Adrenal gland (tissue), 12 donors: Measurements from ENCODE around the gene CPB2. TPM values are rescaled to one million over a fixed set of nuclear protein-coding genes. Genes with fewer than 3 reads are reported as not detected.

Experiments
- DNase-seq, 7 donors: peaks; one replicate each; pipeline ENCODE4 v3.0.0-alpha.2; 2019 to 2020
- H3K27ac ChIP-seq, 5 donors: fragments of 200-600 bp; sonication (generic) in 4 of 5; 1 replicate in 3 of 5; 2 replicates in 2 of 5; pipeline versions ENCODE4 v1.5.1 to v1.8.0; 2016 to 2020; ENCODE audit warnings: mild to moderate bottlenecking in 1 of 5
- H3K27me3 ChIP-seq: fragments of 200-600 bp; 2 replicates; pipeline ENCODE4 v1.8.0; 2021
- H3K36me3 ChIP-seq, 2 donors: fragments of 200-600 bp; replicated peaks in 1 of 2; 1 replicate in 1 of 2; 2 replicates in 1 of 2; pipeline versions ENCODE4 v1.5.1 to v1.8.0; 2018 to 2022
- H3K4me1 ChIP-seq, 2 donors: fragments of 200-600 bp; replicated peaks in 1 of 2; 1 replicate in 1 of 2; 2 replicates in 1 of 2; pipeline versions ENCODE4 v1.5.1 to v1.8.0; 2018 to 2021
- H3K4me3 ChIP-seq, 4 donors: fragments of 200-600 bp; sonication (generic) in 3 of 4; one replicate each; pipeline ENCODE4 v1.5.1; 2016 to 2018
- H3K9me3 ChIP-seq, 3 donors: fragments of 200-600 bp; sonication (generic) in 1 of 3; replicated peaks in 1 of 3; 1 replicate in 2 of 3; 2 replicates in 1 of 3; pipeline versions ENCODE4 v1.5.1 to v1.8.0; 2016 to 2021
- POLR2A ChIP-seq, 2 donors: fragments of 450-650 bp; IDR thresholded peaks; one replicate each; pipeline ENCODE4 v1.6.1; 2017; ENCODE audit warnings: antibody characterized with exemption in 2 of 2, mild to moderate bottlenecking in 2 of 2, moderate library complexity in 1 of 2
- WGBS, 4 donors: extraction: QIAGEN DNeasy Blood & Tissue Kit in 2 of 4; methylation state at CpG; one replicate each; pipeline versions ENCODE4 v1.1.5 to v1.1.7; 2013 to 2017; 5-methylcytosine and 5-hydroxymethylcytosine counted together
- intact Hi-C, 2 donors: fragments of 100-400 bp; cut with DNase I; formaldehyde crosslinking; loops; one replicate each; pipeline versions ENCODE4 v1.14.1 to v1.15.0; 2022 to 2023
- polyA plus RNA-seq, 3 donors: library from polyadenylated mRNA; stranded (reverse); fragments of 200-250 nt in 2 of 3; fragments of 350-450 nt in 1 of 3; fragmentation: Illumina TruSeq in 1 of 3; extraction: RNeasy Lipid Tissue Mini Kit (QIAGEN cat#74804) in 1 of 3; gene quantifications; one replicate each; pipeline ENCODE4 v1.2.3, GENCODE V29; 2013 to 2014
- total RNA-seq, 9 donors: library from RNA; depleted of rRNA in 4 of 9; stranded (reverse); fragments of >200 nt in 4 of 9; fragments of 120-200 nt in 1 of 9; fragmentation: NEBNext Ultra II Directional in 1 of 9; extraction: Animal tissue kit (Norgen Biotek cat#: 25700) in 1 of 9; gene quantifications; one replicate each; pipeline versions ENCODE4 v1.1.0 to v1.2.4, GENCODE V29; 2013 to 2023
- TF ChIP-seq, protein P1 (sequence below), 6 experiments: fragments of 450-650 bp in 4 of 6; fragments of 200-600 bp in 2 of 6; sonication (generic) in 1 of 6; IDR thresholded peaks; 1 replicate in 5 of 6; 2 replicates in 1 of 6; pipeline versions ENCODE4 v1.5.1 to v1.8.0; 2016 to 2021; ENCODE audit warnings: antibody characterized with exemption in 6 of 6, mild to moderate bottlenecking in 2 of 6, moderate library complexity in 1 of 6
- donor health status: healthy with polysubstance abuse.
- donor health status: Bipolar disorder and iron deficiency.
- donor health status: DM: yes; HTN: yes; CAD: no.
- donor health status: DM: no; HTN: no; CAD: no.
- donor health status: DM: no; HTN: no; CAD: no.
- donor health status: DM: yes; HTN: yes; CAD: no.

CPB2 gene
- total and polyA plus RNA-seq, 12 donors: 0.22 to 0.23 TPM; not detected in 10

DNA sequence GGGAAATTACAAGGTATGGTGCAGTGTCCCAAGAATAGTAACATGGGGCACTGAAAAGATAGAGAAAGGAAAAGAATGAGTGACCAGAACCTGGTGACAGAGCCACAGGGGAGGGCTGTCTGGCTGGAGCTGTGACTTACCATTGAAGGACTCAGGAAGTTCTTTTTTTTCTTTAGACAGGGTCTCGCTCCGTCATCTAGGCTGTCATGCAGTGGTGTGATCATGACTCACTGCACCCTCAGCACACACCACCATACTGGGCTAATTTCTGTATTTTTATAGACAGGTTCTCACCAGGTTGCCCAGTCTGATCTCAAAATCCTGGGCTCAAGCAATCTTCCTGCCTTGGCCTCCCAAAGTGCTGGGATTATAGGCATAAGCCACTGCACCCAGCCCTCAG lies 8.8 kb upstream of the CPB2 start:
- TF ChIP-seq, protein P1, sequence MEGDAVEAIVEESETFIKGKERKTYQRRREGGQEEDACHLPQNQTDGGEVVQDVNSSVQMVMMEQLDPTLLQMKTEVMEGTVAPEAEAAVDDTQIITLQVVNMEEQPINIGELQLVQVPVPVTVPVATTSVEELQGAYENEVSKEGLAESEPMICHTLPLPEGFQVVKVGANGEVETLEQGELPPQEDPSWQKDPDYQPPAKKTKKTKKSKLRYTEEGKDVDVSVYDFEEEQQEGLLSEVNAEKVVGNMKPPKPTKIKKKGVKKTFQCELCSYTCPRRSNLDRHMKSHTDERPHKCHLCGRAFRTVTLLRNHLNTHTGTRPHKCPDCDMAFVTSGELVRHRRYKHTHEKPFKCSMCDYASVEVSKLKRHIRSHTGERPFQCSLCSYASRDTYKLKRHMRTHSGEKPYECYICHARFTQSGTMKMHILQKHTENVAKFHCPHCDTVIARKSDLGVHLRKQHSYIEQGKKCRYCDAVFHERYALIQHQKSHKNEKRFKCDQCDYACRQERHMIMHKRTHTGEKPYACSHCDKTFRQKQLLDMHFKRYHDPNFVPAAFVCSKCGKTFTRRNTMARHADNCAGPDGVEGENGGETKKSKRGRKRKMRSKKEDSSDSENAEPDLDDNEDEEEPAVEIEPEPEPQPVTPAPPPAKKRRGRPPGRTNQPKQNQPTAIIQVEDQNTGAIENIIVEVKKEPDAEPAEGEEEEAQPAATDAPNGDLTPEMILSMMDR (IDR thresholded peaks at IDR 0.05): no peak
- TF ChIP-seq POLR2A (IDR thresholded peaks at IDR 0.05): no peak
- intact Hi-C loops: no loop called here
- DNase-seq: no peak
- 47 to 82% (median 61%) methylated on average over 2 of the region's 2 CpGs for WGBS, 4 donors
- H3K4me3 ChIP-seq: no peak overlapping the region
- no peak overlapping the region for H3K27ac ChIP-seq
- H3K9me3 ChIP-seq: no peaks in the 10 kb centered on the region
- H3K4me1 ChIP-seq: no peaks in the 10 kb centered on the region
- no peaks in the 10 kb centered on the region for H3K36me3 ChIP-seq
- no peaks in the 10 kb centered on the region for H3K27me3 ChIP-seq

DNA sequence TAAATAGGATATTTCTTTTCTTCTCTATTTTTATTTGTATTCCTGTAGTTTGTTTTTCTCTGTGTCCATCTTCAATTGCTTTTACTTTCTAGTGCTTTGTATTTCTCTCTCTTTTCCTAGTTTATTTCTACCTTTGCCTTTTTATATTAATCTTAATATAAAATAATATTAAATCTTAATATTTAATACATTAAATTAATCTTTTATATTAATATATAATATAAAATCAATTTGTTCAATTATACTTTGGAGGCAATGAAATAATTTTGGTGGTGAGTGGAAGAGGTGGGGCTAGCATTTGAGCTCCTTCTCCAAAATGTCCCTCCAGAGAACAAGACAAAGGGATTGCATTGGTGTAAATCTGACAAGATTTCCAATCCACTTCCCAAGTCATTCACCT lies 6.3 kb upstream of the CPB2 start:
- no peak for DNase-seq
- H3K9me3 ChIP-seq: no peaks in the 10 kb centered on the region
- H3K4me1 ChIP-seq: no peaks in the 10 kb centered on the region
- intact Hi-C loops: no loop called here
- H3K27me3 ChIP-seq: no peaks in the 10 kb centered on the region
- TF ChIP-seq POLR2A (IDR thresholded peaks at IDR 0.05): no peak
- TF ChIP-seq, protein P1 (IDR thresholded peaks at IDR 0.05): no peak
- H3K27ac ChIP-seq: no peak overlapping the region
- H3K4me3 ChIP-seq: no peak overlapping the region
- no peaks in the 10 kb centered on the region for H3K36me3 ChIP-seq

DNA sequence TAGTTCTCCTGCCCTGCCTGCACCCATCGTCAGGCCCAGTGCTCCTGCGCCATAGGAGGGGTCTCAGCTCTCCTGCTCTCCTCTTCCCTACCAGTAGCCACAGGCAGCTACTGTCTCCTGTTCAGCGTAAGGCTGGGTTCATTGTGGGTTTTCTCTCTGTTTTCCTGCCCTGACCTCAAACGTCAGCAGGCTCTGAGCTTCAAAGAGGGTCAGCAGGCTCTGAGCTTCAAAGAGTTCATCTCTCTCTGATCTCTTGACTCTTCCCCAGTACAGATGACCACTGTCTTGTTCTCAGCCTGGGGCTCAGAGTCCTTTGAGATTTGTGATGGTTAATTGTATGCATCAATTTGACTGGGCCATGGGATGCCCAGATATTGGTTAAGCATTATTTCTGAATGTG lies 4.6 kb upstream of the CPB2 start:
- Histone ChIP-seq H3K27ac (no peak overlapping the region), H3K4me3 (no peak overlapping the region), H3K4me1 (no peaks in the 10 kb centered on the region), H3K36me3 (no peaks in the 10 kb centered on the region), H3K27me3 (no peaks in the 10 kb centered on the region), H3K9me3 (no peaks in the 10 kb centered on the region)
- no peak for TF ChIP-seq POLR2A (IDR thresholded peaks at IDR 0.05)
- TF ChIP-seq, protein P1 (IDR thresholded peaks at IDR 0.05): no peak
- DNase-seq: no peak
- WGBS, 4 donors: 50 to 74% (median 72%) methylated on average over 4 of the region's 4 CpGs
- intact Hi-C loops: no loop called here

DNA sequence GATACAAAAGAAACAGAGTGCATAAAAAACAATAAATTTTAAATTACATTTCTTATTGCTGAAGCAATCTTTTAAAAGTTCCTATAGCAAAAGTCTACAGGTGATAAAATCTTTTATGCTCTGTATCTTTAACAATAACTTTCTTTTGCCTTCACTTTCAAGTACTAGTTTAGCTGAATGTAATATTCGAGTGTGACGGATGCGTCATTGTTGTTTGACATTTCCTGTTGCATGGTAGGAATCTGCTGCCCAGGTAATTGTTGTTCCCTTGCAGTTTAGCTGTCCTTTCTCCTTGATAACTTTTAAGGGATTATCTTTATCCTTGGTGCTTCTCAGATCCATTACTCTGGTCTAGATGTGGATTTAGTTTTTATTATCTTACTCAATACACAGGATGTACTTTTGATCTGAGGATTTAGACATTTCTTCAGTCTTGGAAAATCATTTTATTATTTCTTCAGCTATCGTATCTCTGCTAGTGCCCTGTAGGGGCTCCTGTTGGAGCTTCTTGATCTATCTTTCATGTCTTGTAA lies 2.1 kb upstream of the CPB2 start:
- intact Hi-C loops: no loop called here
- H3K9me3 ChIP-seq: no peaks in the 10 kb centered on the region
- WGBS, 4 donors: 57 to 72% (median 62%) methylated on average over 4 of the region's 4 CpGs
- DNase-seq: no peak
- H3K27me3 ChIP-seq: no peaks in the 10 kb centered on the region
- H3K4me1 ChIP-seq: peaks cover 3 to 9% of the 10 kb centered on the region in 2 donors
- no peak overlapping the region for H3K27ac ChIP-seq
- no peak for TF ChIP-seq POLR2A (IDR thresholded peaks at IDR 0.05)
- TF ChIP-seq, protein P1 (IDR thresholded peaks at IDR 0.05): no peak
- H3K4me3 ChIP-seq: no peak overlapping the region
- H3K36me3 ChIP-seq: no peaks in the 10 kb centered on the region
